Astrocyte of the spinal cord (primary cell): ENCODE results near the gene SFTPA2.
"Not testable (repeated sequence)": the region's sequence is repeated elsewhere in the genome, so short reads cannot be mapped to it uniquely, and the experiment has no call there.

Experiments used
- DNase-seq: peaks from one replicate; pipeline ENCODE4 v3.0.0; 2011; ENCODE audit warnings: low read depth, low spot score
- H3K4me3 ChIP-seq: 2 replicates; pipeline ENCODE4 v1.5.1; 2011; ENCODE audit warnings: low read depth, mild to moderate bottlenecking, low read length, moderate library complexity
- CTCF ChIP-seq: IDR thresholded peaks from 2 replicates; pipeline ENCODE4 v1.5.1; 2012; ENCODE audit warnings: low read depth, mild to moderate bottlenecking, low read length, inconsistent platforms
- in situ Hi-C: cut with HindIII; loops from 2 replicates; pipeline ENCODE4 v1.10.0; 2017; ENCODE audit warnings: low sequenced_read_pairs

The SFTPA2 gene

GRCh38 chr10:79560160-79560709 lies at the start of gene SFTPA2:
Gene SFTPA2, minus strand, starts transcription at chr10:79560407. Its CDS starts 924 bp downstream, at chr10:79559483.
- no peak within 1 kb of the TSS for H3K4me3 ChIP-seq
- in situ Hi-C loops = no loop called here
- TF ChIP-seq CTCF = no peak
- no peak for DNase-seq

- peak; percentile 58 for TF ChIP-seq CTCF
- H3K4me3 ChIP-seq = no peak overlapping the region
- in situ Hi-C loops = no loop called here
- DNase-seq = peak; percentile 1
Observed at GRCh38 chr10:79608505-79609375, 48.5 kb upstream of the SFTPA2 start.

GRCh38 chr10:79605308-79605707 lies 45.1 kb upstream of the SFTPA2 start:
- in situ Hi-C loops = no loop called here
- TF ChIP-seq CTCF = no peak
- H3K4me3 ChIP-seq = no peak overlapping the region
- no peak for DNase-seq

GRCh38 chr10:79604294-79604693 lies 44.1 kb upstream of the SFTPA2 start:
- in situ Hi-C loops = no loop called here
- H3K4me3 ChIP-seq = no peak overlapping the region
- DNase-seq = no peak
- TF ChIP-seq CTCF = no peak

GRCh38 chr10:79602953-79603352 lies 42.7 kb upstream of the SFTPA2 start:
- DNase-seq = no peak
- no peak overlapping the region for H3K4me3 ChIP-seq
- in situ Hi-C loops = no loop called here
- TF ChIP-seq CTCF = no peak

- DNase-seq = no peak
- in situ Hi-C loops = no loop called here
- no peak for TF ChIP-seq CTCF
- no peak overlapping the region for H3K4me3 ChIP-seq
Observed at GRCh38 chr10:79601939-79602338, 41.7 kb upstream of the SFTPA2 start.

GRCh38 chr10:79599644-79600043 lies 39.4 kb upstream of the SFTPA2 start:
- DNase-seq, in situ Hi-C loops, H3K4me3 ChIP-seq: not testable (repeated sequence)
